ENCODE results near the gene PSME2.
A peak's percentile ranks its signal among the peaks of the same experiment; 100 is the strongest.

Gene PSME2

DNA sequence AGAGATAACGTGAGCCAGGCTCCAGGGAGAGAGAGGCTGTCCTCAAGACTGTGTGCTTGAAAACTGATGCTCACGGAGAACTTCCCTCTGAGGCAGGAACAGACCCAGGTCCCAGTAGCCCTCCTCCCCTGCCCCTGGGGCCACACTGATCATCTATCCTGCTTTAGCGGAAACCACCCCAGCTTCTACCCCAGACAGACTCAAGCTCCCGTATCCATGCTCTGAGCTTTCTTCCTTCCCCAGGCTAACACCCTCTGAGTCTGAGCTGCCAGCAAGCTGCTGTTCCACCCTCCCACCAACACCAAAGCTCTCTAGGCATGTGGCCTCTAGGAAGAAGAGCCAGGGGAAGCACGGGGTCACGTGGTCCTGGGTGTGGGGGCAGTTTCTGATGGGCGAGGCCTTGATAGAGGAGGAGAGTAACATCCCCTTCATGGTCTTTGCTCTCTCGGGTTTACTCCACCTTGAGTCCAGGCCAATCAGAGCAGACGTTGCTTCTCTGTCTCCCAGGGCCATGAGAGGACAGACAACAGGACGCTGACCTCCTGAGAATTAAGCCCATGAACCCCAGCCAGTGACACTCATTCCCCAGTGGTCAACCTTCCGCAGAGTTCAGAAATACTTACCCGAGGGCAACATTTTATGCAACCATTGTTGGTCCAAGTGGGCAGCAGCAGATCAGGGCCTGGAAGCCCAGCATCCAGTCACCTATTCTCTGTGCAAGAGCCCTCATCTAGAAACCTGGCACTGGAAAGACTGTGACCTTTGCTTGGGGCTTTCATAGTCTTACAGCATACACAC, 50.9 kb downstream of the PSME2 start:
- peak; percentile 4 for DNase-seq (ENCODE audit: low read depth, low spot score)
- H3K4me3 ChIP-seq (ENCODE audit: low read depth, low read length) = peak overlapping the region; percentile 71
- in situ Hi-C loops (cut with HindIII; ENCODE audit: low sequenced_read_pairs) = no loop called here
- TF ChIP-seq, protein P1, sequence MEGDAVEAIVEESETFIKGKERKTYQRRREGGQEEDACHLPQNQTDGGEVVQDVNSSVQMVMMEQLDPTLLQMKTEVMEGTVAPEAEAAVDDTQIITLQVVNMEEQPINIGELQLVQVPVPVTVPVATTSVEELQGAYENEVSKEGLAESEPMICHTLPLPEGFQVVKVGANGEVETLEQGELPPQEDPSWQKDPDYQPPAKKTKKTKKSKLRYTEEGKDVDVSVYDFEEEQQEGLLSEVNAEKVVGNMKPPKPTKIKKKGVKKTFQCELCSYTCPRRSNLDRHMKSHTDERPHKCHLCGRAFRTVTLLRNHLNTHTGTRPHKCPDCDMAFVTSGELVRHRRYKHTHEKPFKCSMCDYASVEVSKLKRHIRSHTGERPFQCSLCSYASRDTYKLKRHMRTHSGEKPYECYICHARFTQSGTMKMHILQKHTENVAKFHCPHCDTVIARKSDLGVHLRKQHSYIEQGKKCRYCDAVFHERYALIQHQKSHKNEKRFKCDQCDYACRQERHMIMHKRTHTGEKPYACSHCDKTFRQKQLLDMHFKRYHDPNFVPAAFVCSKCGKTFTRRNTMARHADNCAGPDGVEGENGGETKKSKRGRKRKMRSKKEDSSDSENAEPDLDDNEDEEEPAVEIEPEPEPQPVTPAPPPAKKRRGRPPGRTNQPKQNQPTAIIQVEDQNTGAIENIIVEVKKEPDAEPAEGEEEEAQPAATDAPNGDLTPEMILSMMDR (IDR thresholded peaks at IDR 0.05; ENCODE audit: low read depth, low read length) = no peak

DNA sequence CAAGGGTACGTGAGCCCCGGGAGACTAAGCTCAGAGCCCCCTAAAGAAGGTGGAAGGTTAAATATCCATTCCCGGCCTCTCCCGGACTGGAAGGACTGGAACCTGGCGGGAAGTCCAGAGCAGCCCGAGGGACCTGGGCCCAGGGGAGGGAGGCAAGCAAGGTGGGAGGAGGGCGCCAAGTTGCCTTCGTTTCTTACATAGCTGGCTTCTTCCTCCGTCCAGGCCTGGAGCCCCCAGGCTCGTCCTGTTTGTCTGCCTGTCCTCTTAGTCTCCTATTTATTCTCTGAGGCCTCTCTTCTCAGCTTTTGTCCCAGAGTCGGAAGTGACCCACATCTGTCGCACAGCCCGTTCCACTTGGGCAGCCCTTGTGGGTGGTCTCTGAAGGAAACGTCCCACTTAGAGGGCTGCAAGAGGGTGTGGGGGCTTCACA, 51.6 kb downstream of the PSME2 start:
- H3K4me3 ChIP-seq (ENCODE audit: low read depth, low read length) = peak overlapping the region; percentile 71
- TF ChIP-seq, protein P1 (IDR thresholded peaks at IDR 0.05; ENCODE audit: low read depth, low read length) = no peak
- in situ Hi-C loops (cut with HindIII; ENCODE audit: low sequenced_read_pairs) = no loop called here
- peak; percentile 12 for DNase-seq (ENCODE audit: low read depth, low spot score)

DNA sequence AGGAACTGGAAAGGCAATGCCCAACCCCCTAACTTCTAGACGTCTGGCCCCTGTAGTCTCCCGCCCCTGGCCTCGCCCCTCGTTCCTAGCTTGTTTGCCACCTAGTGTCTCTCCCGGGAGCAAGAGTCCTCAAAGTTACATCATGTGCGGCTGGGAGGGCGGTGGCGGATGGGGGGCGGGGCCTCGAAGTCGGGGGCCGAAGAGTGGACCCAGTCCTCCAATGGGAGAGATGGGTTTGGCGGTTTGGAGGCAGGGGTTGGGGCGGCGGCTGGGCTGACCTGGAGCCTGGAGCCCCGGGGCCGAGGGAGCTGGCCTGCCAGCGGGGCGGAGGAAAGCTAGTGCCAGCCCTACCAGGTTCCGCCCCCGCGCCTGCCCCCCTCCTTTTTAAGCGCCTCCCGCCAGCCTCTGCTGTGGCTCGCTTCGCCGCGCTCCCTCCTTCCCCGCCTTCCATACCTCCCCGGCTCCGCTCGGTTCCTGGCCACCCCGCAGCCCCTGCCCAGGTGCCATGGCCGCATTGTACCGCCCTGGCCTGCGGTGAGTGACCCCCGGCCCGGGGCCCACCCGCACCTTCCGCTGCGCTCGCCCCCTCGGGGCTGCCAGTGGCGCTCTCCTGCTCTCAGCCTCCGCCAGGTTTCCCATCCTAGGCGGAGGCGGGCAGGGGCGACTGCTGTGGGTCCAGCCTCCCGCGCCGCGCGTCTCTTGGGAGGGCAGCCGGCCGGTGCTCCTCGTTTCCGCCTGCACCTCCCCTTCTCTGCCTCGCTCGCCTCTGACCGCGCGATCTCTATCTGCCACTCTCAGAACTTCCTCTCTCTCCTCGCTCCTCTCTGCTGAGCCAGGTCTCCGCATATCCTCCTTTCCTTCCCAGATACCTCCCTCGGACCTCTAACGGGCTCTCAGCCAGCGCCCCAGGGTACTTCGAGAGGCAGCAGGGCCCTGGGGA, 52.2 kb downstream of the PSME2 start, which contains the start of gene PCK2:
Gene PCK2, plus strand, starts transcription at position 411 of the 940 bp plus-strand sequence. Its CDS starts 95 bp downstream, at position 506.
- in situ Hi-C loops (cut with HindIII; ENCODE audit: low sequenced_read_pairs) = no loop called here
- H3K4me3 ChIP-seq (ENCODE audit: low read depth, low read length) = peak within 1 kb of the TSS; percentile 71
- TF ChIP-seq, protein P1 (IDR thresholded peaks at IDR 0.05; ENCODE audit: low read depth, low read length) = peak; percentile 18
- peak; percentile 96 for DNase-seq (ENCODE audit: low read depth, low spot score)

All from astrocyte of the spinal cord (primary cell).